Psoas muscle (tissue), 8 donors: ENCODE data around the gene CHMP4A. TPM values are rescaled to one million over a fixed set of nuclear protein-coding genes. Genes with fewer than 3 reads are reported as not detected.
A peak's percentile ranks its signal among the peaks of the same experiment; 100 is the strongest.

ENCODE experiments used
- ATAC-seq, 4 donors: fragments of 200-7000 bp; cut with Tn5 transposase; one replicate each; pipeline ENCODE4 v1.9.1; 2020; ENCODE audit warnings: moderate library complexity in 3 of 4, mild to moderate bottlenecking in 2 of 4
- DNase-seq, 2 donors: peaks; one replicate each; pipeline ENCODE4 v3.0.0-alpha.2; 2020
- H3K27ac ChIP-seq: fragments of 200-600 bp; one replicate; pipeline ENCODE4 v1.8.0; 2022
- H3K27me3 ChIP-seq, 3 donors: fragments of 200-600 bp in 1 of 3; one replicate each; pipeline versions ENCODE4 v1.6.1 to v1.8.0; 2013 to 2022; ENCODE audit warnings: low read length in 2 of 3, mild to moderate bottlenecking in 2 of 3, moderate library complexity in 1 of 3; ENCODE audit not compliant: insufficient read depth in 3 of 3
- H3K36me3 ChIP-seq, 2 donors: fragments of 200-600 bp in 1 of 2; one replicate each; pipeline versions ENCODE4 v1.6.1 to v1.8.0; 2013 to 2022; ENCODE audit warnings: low read depth in 1 of 2, mild to moderate bottlenecking in 1 of 2, moderate library complexity in 1 of 2; ENCODE audit not compliant: insufficient read depth in 1 of 2
- H3K4me1 ChIP-seq: fragments of 200-600 bp; one replicate; pipeline ENCODE4 v1.8.0; 2022
- H3K4me3 ChIP-seq: fragments of 200-600 bp; one replicate; pipeline ENCODE4 v1.8.0; 2022; ENCODE audit warnings: mild to moderate bottlenecking
- H3K9me3 ChIP-seq: fragments of 200-600 bp; one replicate; pipeline ENCODE4 v1.8.0; 2022
- CTCF ChIP-seq: fragments of 200-600 bp; IDR thresholded peaks from one replicate; pipeline ENCODE4 v1.8.0; 2022; ENCODE audit warnings: antibody characterized with exemption
- WGBS, 3 donors: extraction: QIAGEN DNeasy Blood & Tissue Kit; methylation state at CpG; one replicate each; pipeline versions ENCODE4 v1.1.6 to v1.1.7; 2013; 5-methylcytosine and 5-hydroxymethylcytosine counted together
- intact Hi-C, 2 donors: fragments of 100-400 bp; cut with DNase I; formaldehyde crosslinking; loops; one replicate each; pipeline versions ENCODE4 v1.11.0 to v1.14.2; 2022
- polyA plus RNA-seq, 3 donors: library from polyadenylated mRNA; stranded (reverse); fragments of 200-250 nt; gene quantifications; one replicate each; pipeline ENCODE4 v1.2.3, GENCODE V29; 2013
- total RNA-seq, 4 donors: library from RNA; stranded (reverse); fragmentation: NEBNext Ultra II Directional in 2 of 4; extraction: Animal tissue kit (Norgen Biotek cat#: 25700) in 2 of 4; gene quantifications; one replicate each; pipeline versions ENCODE4 v1.2.1 to v1.2.4, GENCODE V29; 2021 to 2023
- donor health status: healthy with polysubstance abuse.
- donor health status: DM: no; HTN: no; CAD: no; lungs with moderate emphysema.
- donor health status: Bipolar disorder and iron deficiency.
- donor health status: healthy.
- donor health status: DM: yes; HTN: yes; CAD: no.
- donor health status: DM: no; HTN: no; CAD: no.
- donor health status: DM: no; HTN: no; CAD: no.
- donor health status: DM: yes; HTN: yes; CAD: no.

CHMP4A gene
- total and polyA plus RNA-seq, 7 donors, result 12.3 to 42.1 (median 18.2) TPM

- ATAC-seq, result peak in 1 of 4 donors; percentile 17
- no peak overlapping the region for H3K27ac ChIP-seq
- H3K9me3 ChIP-seq, result no peaks in the 10 kb centered on the region
- TF ChIP-seq CTCF, result no peak
- WGBS, 3 donors, result 63 to 86% (median 70%) methylated on average over 4 of the region's 4 CpGs
- no peak for DNase-seq
- no peaks in the 10 kb centered on the region for H3K36me3 ChIP-seq
- H3K4me1 ChIP-seq, result no peaks in the 10 kb centered on the region
- H3K4me3 ChIP-seq, result no peak overlapping the region
- H3K27me3 ChIP-seq, result no peaks in the 10 kb centered on the region
- intact Hi-C loops, result no loop called here
Measured at GRCh38 chr14:24256960-24257359, 43.7 kb upstream of the CHMP4A start.

- Histone ChIP-seq H3K4me3 (no peak overlapping the region), H3K27ac (no peak overlapping the region), H3K9me3 (no peaks in the 10 kb centered on the region), H3K4me1 (no peaks in the 10 kb centered on the region), H3K27me3 (no peaks in the 10 kb centered on the region), H3K36me3 (no peaks in the 10 kb centered on the region)
- intact Hi-C loops, result no loop called here
- DNase-seq (no peak), ATAC-seq (no peak)
- TF ChIP-seq CTCF, result no peak
- 91 to 96% (median 95%) methylated on average over 12 of the region's 12 CpGs for WGBS, 3 donors
Measured at GRCh38 chr14:24255931-24256711, 42.8 kb upstream of the CHMP4A start.

GRCh38 chr14:24255438-24255837 lies 42.1 kb upstream of the CHMP4A start:
- intact Hi-C loops, result no loop called here
- ATAC-seq, result no peak

GRCh38 chr14:24254630-24255392 lies 41.5 kb upstream of the CHMP4A start:
- Histone ChIP-seq H3K9me3 (no peaks in the 10 kb centered on the region), H3K36me3 (no peaks in the 10 kb centered on the region), H3K27ac (no peak overlapping the region), H3K27me3 (no peaks in the 10 kb centered on the region), H3K4me1 (no peaks in the 10 kb centered on the region), H3K4me3 (no peak overlapping the region)
- DNase-seq, result no peak
- TF ChIP-seq CTCF, result no peak
- intact Hi-C loops, result no loop called here
- no peak for ATAC-seq
- 89 to 94% (median 91%) methylated on average over 19 of the region's 19 CpGs for WGBS, 3 donors

More at GRCh38 chr14:24255438-24255837, 42.1 kb upstream of the CHMP4A start:
- H3K27ac ChIP-seq, result no peak overlapping the region
- H3K4me3 ChIP-seq, result no peak overlapping the region
- no peak for DNase-seq
- H3K4me1 ChIP-seq, result no peaks in the 10 kb centered on the region
- WGBS, 3 donors, result 87 to 91% (median 87%) methylated on average over 8 of the region's 8 CpGs
- no peak for TF ChIP-seq CTCF
- H3K27me3 ChIP-seq, result no peaks in the 10 kb centered on the region
- H3K9me3 ChIP-seq, result no peaks in the 10 kb centered on the region
- no peaks in the 10 kb centered on the region for H3K36me3 ChIP-seq
